H1 (cell line): ENCODE measurements around the gene TWIST2. TPM values are rescaled to one million over a fixed set of nuclear protein-coding genes. Genes with fewer than 3 reads are reported as not detected.

Experiments used
- CTCF ChIA-PET: fragments of 300-600 bp; sonication (Branson Sonifier 250); formaldehyde crosslinking; loops from one replicate; lab custom pipeline; 2021; ENCODE audit not compliant: partially characterized antibody; lab: Charles Lee
- POLR2A ChIA-PET: fragments of 300-600 bp; sonication (Branson Sonifier 250); formaldehyde crosslinking; loops from one replicate; lab custom pipeline; 2021; ENCODE audit warnings: inconsistent platforms; ENCODE audit not compliant: partially characterized antibody; lab: Charles Lee
- DNase-seq, 2 experiments: peaks; one replicate each; pipeline versions ENCODE4 v3.0.0 to v3.0.0-alpha.2; 2010 to 2022; ENCODE audit warnings: low spot score in 2 of 2, low read depth in 1 of 2, mixed read lengths in 1 of 2
- FAIRE-seq: peaks from 2 replicates; lab custom pipeline; 2011; peaks lifted over from hg19 to GRCh38; lab: Jason Lieb, UNC
- H2AFZ ChIP-seq: 2 replicates; pipeline ENCODE4 v1.8.1; 2012; ENCODE audit warnings: low read length, inconsistent platforms
- H2AK5ac ChIP-seq: 2 replicates; pipeline ENCODE4 v1.6.1; 2013; ENCODE audit warnings: low read depth, low read length
- H2BK120ac ChIP-seq: replicated peaks from 2 replicates; pipeline ENCODE3; 2013; ENCODE audit warnings: low read depth, low read length, inconsistent platforms
- H2BK12ac ChIP-seq: 2 replicates; pipeline ENCODE4 v1.6.1; 2013; ENCODE audit warnings: low read depth, low read length
- H2BK15ac ChIP-seq: 2 replicates; pipeline ENCODE4 v1.6.1; 2013; ENCODE audit warnings: low read length
- H2BK20ac ChIP-seq: 2 replicates; pipeline ENCODE4 v1.6.1; 2013; ENCODE audit warnings: low read length
- H2BK5ac ChIP-seq: 2 replicates; pipeline ENCODE4 v1.6.1; 2013; ENCODE audit warnings: low read depth, low read length
- H3K14ac ChIP-seq: 2 replicates; pipeline ENCODE4 v1.6.1; 2013; ENCODE audit warnings: inconsistent platforms; ENCODE audit not compliant: insufficient read length
- H3K18ac ChIP-seq: 2 replicates; pipeline ENCODE4 v1.6.1; 2013; ENCODE audit warnings: low read length; ENCODE audit errors: extremely low read depth
- H3K23ac ChIP-seq: 2 replicates; pipeline ENCODE4 v1.6.1; 2013; ENCODE audit warnings: inconsistent platforms; ENCODE audit not compliant: insufficient read length
- H3K23me2 ChIP-seq: 2 replicates; pipeline ENCODE4 v1.6.1; 2013; ENCODE audit warnings: low read depth, low read length
- H3K27ac ChIP-seq: 2 replicates; pipeline ENCODE4 v1.6.1; 2011; ENCODE audit warnings: low read depth, low read length, inconsistent platforms
- H3K27me3 ChIP-seq, 4 experiments: replicated peaks in 1 of 4; 1 replicate in 1 of 4; 2 replicates in 3 of 4; pipeline versions ENCODE4 v1.6.1 to v1.8.1; 2011 to 2013; ENCODE audit warnings: low read length in 3 of 4, mild to moderate bottlenecking in 3 of 4, inconsistent platforms in 2 of 4, mixed read lengths in 2 of 4, moderate library complexity in 1 of 4; ENCODE audit not compliant: control insufficient read depth in 3 of 4, insufficient read depth in 3 of 4; ENCODE audit errors: extremely low read depth in 1 of 4
- H3K36me3 ChIP-seq, 4 experiments: 2 replicates each; pipeline versions ENCODE4 v1.6.1 to v1.8.1; 2011 to 2013; ENCODE audit warnings: mild to moderate bottlenecking in 4 of 4, low read length in 3 of 4, moderate library complexity in 2 of 4, control low read depth in 1 of 4, inconsistent platforms in 1 of 4; ENCODE audit not compliant: insufficient read depth in 4 of 4, control insufficient read depth in 2 of 4
- H3K4ac ChIP-seq: replicated peaks from 2 replicates; pipeline ENCODE3; 2013; ENCODE audit warnings: low read length, low read depth, mixed read lengths, inconsistent platforms; ENCODE audit not compliant: insufficient read length
- H3K4me1 ChIP-seq, 4 experiments: replicated peaks in 1 of 4; 1 replicate in 1 of 4; 2 replicates in 3 of 4; pipeline versions ENCODE4 v1.6.1 to v1.8.1; 2011 to 2013; ENCODE audit warnings: low read length in 3 of 4, inconsistent platforms in 2 of 4, mixed read lengths in 1 of 4; ENCODE audit not compliant: insufficient read depth in 4 of 4, control insufficient read depth in 3 of 4
- H3K4me2 ChIP-seq, 2 experiments: 2 replicates each; pipeline versions ENCODE4 v1.6.1 to v1.8.1; 2011 to 2013; ENCODE audit warnings: low read depth in 2 of 2, low read length in 2 of 2, control low read depth in 1 of 2, inconsistent platforms in 1 of 2, mild to moderate bottlenecking in 1 of 2; ENCODE audit not compliant: insufficient read depth in 1 of 2
- H3K4me3 ChIP-seq, 4 experiments: fragments of 200-600, 300-600 bp in 1 of 4; sonication (generic), shearing (Covaris generic), sonication (Bioruptor Twin) in 1 of 4; 2 replicates each; pipeline versions ENCODE4 v1.5.1 to v1.8.1; 2011 to 2016; ENCODE audit warnings: low read length in 4 of 4, low read depth in 3 of 4, control low read depth in 2 of 4, inconsistent platforms in 2 of 4, mild to moderate bottlenecking in 2 of 4, mixed read lengths in 1 of 4, moderate library complexity in 1 of 4; ENCODE audit not compliant: insufficient read depth in 2 of 4; ENCODE audit errors: extremely low read depth in 1 of 4
- H3K56ac ChIP-seq: replicated peaks from 2 replicates; pipeline ENCODE3; 2013; ENCODE audit warnings: low read depth, mild to moderate bottlenecking, mixed read lengths, low read length, inconsistent platforms; ENCODE audit not compliant: insufficient read length
- H3K79me1 ChIP-seq: 2 replicates; pipeline ENCODE4 v1.6.1; 2013; ENCODE audit warnings: low read depth, low read length, control low read depth
- H3K79me2 ChIP-seq, 2 experiments: 2 replicates each; pipeline versions ENCODE4 v1.6.1 to v1.8.1; 2012 to 2013; ENCODE audit warnings: low read length in 2 of 2, mild to moderate bottlenecking in 2 of 2, inconsistent platforms in 1 of 2; ENCODE audit not compliant: insufficient read depth in 2 of 2, control insufficient read depth in 1 of 2
- H3K9ac ChIP-seq, 4 experiments: replicated peaks in 1 of 4; 1 replicate in 1 of 4; 2 replicates in 3 of 4; pipeline versions ENCODE4 v1.6.1 to v1.8.1; 2011 to 2013; ENCODE audit warnings: low read depth in 3 of 4, low read length in 3 of 4, control low read depth in 2 of 4, mild to moderate bottlenecking in 2 of 4, moderate library complexity in 2 of 4, inconsistent platforms in 1 of 4; ENCODE audit errors: extremely low read depth in 1 of 4
- H3K9me3 ChIP-seq, 2 experiments: 2 replicates each; pipeline versions ENCODE4 v1.6.1 to v1.8.1; 2012 to 2013; ENCODE audit warnings: mild to moderate bottlenecking in 2 of 2, moderate library complexity in 2 of 2, control low read depth in 1 of 2, inconsistent platforms in 1 of 2, low read depth in 1 of 2, low read length in 1 of 2, mixed read lengths in 1 of 2; ENCODE audit not compliant: insufficient read depth in 2 of 2
- H4K20me1 ChIP-seq, 2 experiments: replicated peaks in 1 of 2; 2 replicates each; pipeline versions ENCODE3 to v1.8.1; 2011 to 2013; ENCODE audit warnings: inconsistent platforms in 2 of 2, low read length in 2 of 2, mild to moderate bottlenecking in 1 of 2; ENCODE audit not compliant: insufficient read depth in 2 of 2, control insufficient read depth in 1 of 2
- H4K5ac ChIP-seq: 2 replicates; pipeline ENCODE4 v1.6.1; 2013; ENCODE audit warnings: low read length, low read depth, mixed read lengths, inconsistent platforms; ENCODE audit not compliant: insufficient read length
- H4K8ac ChIP-seq: 2 replicates; pipeline ENCODE4 v1.8.0; 2013; ENCODE audit warnings: mild to moderate bottlenecking, moderate library complexity, low read length, inconsistent platforms; ENCODE audit not compliant: insufficient read depth; ENCODE audit errors: extremely low read depth
- H4K91ac ChIP-seq: replicated peaks from 2 replicates; pipeline ENCODE3; 2013; ENCODE audit warnings: low read length, mixed read lengths, inconsistent platforms; ENCODE audit not compliant: insufficient read length
- BCL11A ChIP-seq, 2 experiments: IDR thresholded peaks; one replicate each; pipeline ENCODE4 v1.6.1; 2011; ENCODE audit warnings: low read depth in 2 of 2, low read length in 2 of 2, mild to moderate bottlenecking in 2 of 2
- BRCA1 ChIP-seq: IDR thresholded peaks from 2 replicates; pipeline ENCODE4 v1.6.1; 2012; ENCODE audit warnings: low read depth, low read length, improper control_type of control experiment
- CBX8 ChIP-seq: fragments of 300-800, 300-1000 bp; sonication (generic); IDR thresholded peaks from 2 replicates; pipeline ENCODE4 v1.7.1; 2016; ENCODE audit warnings: low read depth, low read length, borderline replicate concordance
- CTBP2 ChIP-seq: IDR thresholded peaks from 2 replicates; pipeline ENCODE4 v1.7.0; 2011; ENCODE audit warnings: borderline replicate concordance, mild to moderate bottlenecking, moderate library complexity, mixed read lengths, low read length; ENCODE audit not compliant: insufficient read depth, insufficient read length
- HDAC2 ChIP-seq, 2 experiments: fragments of 300-600 bp in 1 of 2; sonication (generic) in 1 of 2; IDR thresholded peaks; 2 replicates each; pipeline ENCODE4 v1.6.1; 2011 to 2012; ENCODE audit warnings: low read depth in 2 of 2, low read length in 2 of 2, mild to moderate bottlenecking in 2 of 2, moderate library complexity in 2 of 2, borderline replicate concordance in 1 of 2, inconsistent platforms in 1 of 2
- JUND ChIP-seq: IDR thresholded peaks from 2 replicates; pipeline ENCODE4 v1.6.1; 2011; ENCODE audit warnings: mild to moderate bottlenecking, improper control_type of control experiment, low read length
- RXRA ChIP-seq: IDR thresholded peaks from 2 replicates; pipeline ENCODE4 v1.6.1; 2011; ENCODE audit warnings: low read depth, mild to moderate bottlenecking, low read length, moderate library complexity; ENCODE audit not compliant: insufficient read depth
- SP1 ChIP-seq: IDR thresholded peaks from 2 replicates; pipeline ENCODE4 v1.6.1; 2011; ENCODE audit warnings: low read depth, low read length
- TAF7 ChIP-seq: optimal IDR thresholded peaks from 2 replicates; pipeline ENCODE3; 2011; ENCODE audit warnings: low read depth, mild to moderate bottlenecking, inconsistent platforms, low read length, moderate library complexity, borderline replicate concordance
- WGBS, 2 experiments: shearing (Covaris generic) in 1 of 2; methylation state at CpG; one replicate each; pipeline versions ENCODE4 v1.1.6 to v1.1.7; 2013 to 2015; ENCODE audit warnings: low lambda C conversion rate in 2 of 2, mixed read lengths in 2 of 2, inconsistent platforms in 1 of 2, low coverage in 1 of 2, missing lambda C conversion rate in 1 of 2; ENCODE audit not compliant: insufficient replicate concordance in 2 of 2, insufficient coverage in 1 of 2, insufficient read length in 1 of 2; ENCODE audit errors: extremely low coverage in 1 of 2, missing lambda C conversion rate in 1 of 2; 5-methylcytosine and 5-hydroxymethylcytosine counted together
- polyA plus RNA-seq, 7 experiments: library from polyadenylated mRNA; depleted of rRNA in 3 of 7; stranded (reverse) in 5 of 7; unstranded in 2 of 7; fragments of >200 nt in 5 of 7; fragments of 200-250 nt in 2 of 7; gene quantifications; 1 replicate in 5 of 7; 2 replicates in 1 of 7; 4 replicates in 1 of 7; pipeline versions ENCODE4 v1.2.1 to v1.2.3, GENCODE V29; 2011 to 2013; ENCODE audit warnings: missing spikeins in 2 of 7, mixed read lengths in 2 of 7
- total RNA-seq: library from RNA; stranded (reverse); fragmentation: NEBNext Ultra II Directional; extraction: Animal tissue kit (Norgen Biotek cat#: 25700); gene quantifications from 2 replicates; pipeline ENCODE4 v1.2.1, GENCODE V29; 2021
- TF ChIP-seq, protein P1 (sequence below): IDR thresholded peaks from 2 replicates; pipeline ENCODE4 v1.6.1; 2012; ENCODE audit warnings: inconsistent platforms
- TF ChIP-seq, protein P2 (sequence below), 3 experiments: IDR thresholded peaks; 1 replicate in 2 of 3; 2 replicates in 1 of 3; pipeline versions ENCODE4 v1.5.1 to v1.6.1; 2011; ENCODE audit warnings: low read length in 3 of 3, mild to moderate bottlenecking in 3 of 3, inconsistent platforms in 2 of 3, low read depth in 1 of 3, moderate library complexity in 1 of 3; ENCODE audit not compliant: insufficient read depth in 1 of 3; ENCODE audit errors: control extremely low read depth in 1 of 3

The TWIST2 gene
- total and polyA plus RNA-seq, 2 of the 8 experiments (the other 6 are each of a cell fraction or from before 2014, with no cell fraction given): 2.6 to 4.3 TPM

DNA sequence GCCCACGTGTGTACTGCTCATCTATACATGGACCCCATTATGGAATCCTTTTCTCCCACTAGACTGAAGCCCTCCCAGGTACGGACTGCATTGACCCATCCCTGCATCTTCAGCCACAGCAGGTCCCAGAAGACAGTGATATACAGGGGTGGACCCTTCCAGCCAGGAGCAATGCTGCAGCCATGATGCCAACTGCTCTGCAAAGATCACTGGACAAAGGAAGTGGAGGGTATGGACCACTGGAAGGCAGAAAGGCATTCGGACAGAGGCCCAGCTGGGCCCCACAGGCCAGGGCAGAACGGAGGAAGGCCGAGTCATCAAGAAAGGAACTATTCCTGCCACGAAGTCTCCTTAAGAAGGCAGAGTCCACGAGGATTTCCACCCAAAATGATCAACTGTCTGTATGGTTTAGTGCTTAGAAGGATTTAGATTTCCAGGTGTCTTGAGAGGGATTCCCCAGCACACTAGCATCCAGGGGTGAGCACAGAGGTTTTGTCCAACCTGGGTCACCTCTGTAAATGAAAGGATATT lies 93.4 kb downstream of the TWIST2 start:
- no peak overlapping the region for H3K56ac ChIP-seq
- ChIA-PET CTCF (no interaction called here), POLR2A (no interaction called here)
- H3K4ac ChIP-seq: no peak overlapping the region
- no peaks in the 10 kb centered on the region for H3K27me3 ChIP-seq
- no peaks in the 10 kb centered on the region for H3K79me1 ChIP-seq
- WGBS, 2 experiments: 90% methylated on average over 7 of the region's 7 CpGs; no CpG with 5 or more reads in 1 of the 2 experiments
- H3K36me3 ChIP-seq: no peaks in the 10 kb centered on the region
- no peak for FAIRE-seq
- no peak overlapping the region for H4K91ac ChIP-seq
- no peak overlapping the region for H3K4me2 ChIP-seq
- peak in 1 of 2 experiments; percentile 14 for DNase-seq
- no peak overlapping the region for H2BK15ac ChIP-seq
- no peaks in the 10 kb centered on the region for H3K9me3 ChIP-seq
- H3K18ac ChIP-seq: no peak overlapping the region
- no peak overlapping the region for H2BK12ac ChIP-seq
- no peak overlapping the region for H3K9ac ChIP-seq
- no peak overlapping the region for H3K27ac ChIP-seq
- H3K4me3 ChIP-seq: no peak overlapping the region
- H2AFZ ChIP-seq: no peak overlapping the region
- H3K79me2 ChIP-seq: no peaks in the 10 kb centered on the region
- no peak overlapping the region for H2BK120ac ChIP-seq
- no peak overlapping the region for H4K5ac ChIP-seq
- no peak overlapping the region for H4K8ac ChIP-seq
- H2BK5ac ChIP-seq: no peak overlapping the region
- H3K14ac ChIP-seq: no peak overlapping the region
- no peaks in the 10 kb centered on the region for H3K23me2 ChIP-seq
- H2BK20ac ChIP-seq: no peak overlapping the region
- no peaks in the 10 kb centered on the region for H3K4me1 ChIP-seq
- no peak overlapping the region for H2AK5ac ChIP-seq
- no peak overlapping the region for H3K23ac ChIP-seq
- no peaks in the 10 kb centered on the region for H4K20me1 ChIP-seq
- TF ChIP-seq RXRA (no peak), JUND (no peak), CBX8 (no peak), TAF7 (no peak), CTBP2 (no peak), BRCA1 (no peak), BCL11A (IDR thresholded peaks at IDR 0.05; ENCODE audit: low read depth in 2 of 2, low read length in 2 of 2) (no peak), SP1 (no peak), HDAC2 (IDR thresholded peaks at IDR 0.05; ENCODE audit: borderline replicate concordance in 1 of 2, low read depth in 2 of 2, low read length in 2 of 2) (no peak)
- TF ChIP-seq, protein P1, sequence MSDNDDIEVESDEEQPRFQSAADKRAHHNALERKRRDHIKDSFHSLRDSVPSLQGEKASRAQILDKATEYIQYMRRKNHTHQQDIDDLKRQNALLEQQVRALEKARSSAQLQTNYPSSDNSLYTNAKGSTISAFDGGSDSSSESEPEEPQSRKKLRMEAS: no peak
- TF ChIP-seq, protein P2, sequence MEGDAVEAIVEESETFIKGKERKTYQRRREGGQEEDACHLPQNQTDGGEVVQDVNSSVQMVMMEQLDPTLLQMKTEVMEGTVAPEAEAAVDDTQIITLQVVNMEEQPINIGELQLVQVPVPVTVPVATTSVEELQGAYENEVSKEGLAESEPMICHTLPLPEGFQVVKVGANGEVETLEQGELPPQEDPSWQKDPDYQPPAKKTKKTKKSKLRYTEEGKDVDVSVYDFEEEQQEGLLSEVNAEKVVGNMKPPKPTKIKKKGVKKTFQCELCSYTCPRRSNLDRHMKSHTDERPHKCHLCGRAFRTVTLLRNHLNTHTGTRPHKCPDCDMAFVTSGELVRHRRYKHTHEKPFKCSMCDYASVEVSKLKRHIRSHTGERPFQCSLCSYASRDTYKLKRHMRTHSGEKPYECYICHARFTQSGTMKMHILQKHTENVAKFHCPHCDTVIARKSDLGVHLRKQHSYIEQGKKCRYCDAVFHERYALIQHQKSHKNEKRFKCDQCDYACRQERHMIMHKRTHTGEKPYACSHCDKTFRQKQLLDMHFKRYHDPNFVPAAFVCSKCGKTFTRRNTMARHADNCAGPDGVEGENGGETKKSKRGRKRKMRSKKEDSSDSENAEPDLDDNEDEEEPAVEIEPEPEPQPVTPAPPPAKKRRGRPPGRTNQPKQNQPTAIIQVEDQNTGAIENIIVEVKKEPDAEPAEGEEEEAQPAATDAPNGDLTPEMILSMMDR (IDR thresholded peaks at IDR 0.05; ENCODE audit: control extremely low read depth in 1 of 3, insufficient read depth in 1 of 3, low read depth in 1 of 3, low read length in 3 of 3): no peak
